ENCODE results near the gene PON3.

DNA sequence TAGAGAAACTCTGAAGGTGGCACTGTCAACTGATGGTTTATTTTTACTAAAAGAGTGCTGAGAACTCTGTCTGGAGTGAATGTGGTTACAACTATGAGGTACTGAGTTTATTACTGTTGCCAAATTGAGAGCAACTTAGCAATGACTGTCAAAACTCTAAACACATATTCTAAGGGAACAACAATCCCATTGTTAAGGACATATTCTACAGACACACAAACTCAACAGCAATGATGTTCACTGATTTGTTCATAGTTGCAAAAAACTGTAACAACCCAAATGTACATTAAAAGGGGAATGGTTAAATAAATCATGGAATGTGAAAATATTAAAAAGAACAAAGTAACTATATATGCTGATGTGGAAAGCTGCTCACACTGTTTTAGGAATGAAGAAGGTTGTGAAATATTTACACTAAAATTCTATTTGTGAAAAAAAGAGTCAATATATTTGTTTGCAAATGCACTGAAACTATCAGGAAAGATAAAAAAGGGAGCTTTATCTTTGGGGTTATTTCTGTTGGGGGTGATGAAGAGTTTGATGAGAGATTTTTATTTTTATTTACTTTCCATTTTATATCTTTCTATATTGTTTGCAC is 25.8 kb upstream of the PON3 start:
- TF ChIP-seq, protein P1, sequence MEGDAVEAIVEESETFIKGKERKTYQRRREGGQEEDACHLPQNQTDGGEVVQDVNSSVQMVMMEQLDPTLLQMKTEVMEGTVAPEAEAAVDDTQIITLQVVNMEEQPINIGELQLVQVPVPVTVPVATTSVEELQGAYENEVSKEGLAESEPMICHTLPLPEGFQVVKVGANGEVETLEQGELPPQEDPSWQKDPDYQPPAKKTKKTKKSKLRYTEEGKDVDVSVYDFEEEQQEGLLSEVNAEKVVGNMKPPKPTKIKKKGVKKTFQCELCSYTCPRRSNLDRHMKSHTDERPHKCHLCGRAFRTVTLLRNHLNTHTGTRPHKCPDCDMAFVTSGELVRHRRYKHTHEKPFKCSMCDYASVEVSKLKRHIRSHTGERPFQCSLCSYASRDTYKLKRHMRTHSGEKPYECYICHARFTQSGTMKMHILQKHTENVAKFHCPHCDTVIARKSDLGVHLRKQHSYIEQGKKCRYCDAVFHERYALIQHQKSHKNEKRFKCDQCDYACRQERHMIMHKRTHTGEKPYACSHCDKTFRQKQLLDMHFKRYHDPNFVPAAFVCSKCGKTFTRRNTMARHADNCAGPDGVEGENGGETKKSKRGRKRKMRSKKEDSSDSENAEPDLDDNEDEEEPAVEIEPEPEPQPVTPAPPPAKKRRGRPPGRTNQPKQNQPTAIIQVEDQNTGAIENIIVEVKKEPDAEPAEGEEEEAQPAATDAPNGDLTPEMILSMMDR (IDR thresholded peaks at IDR 0.05; ENCODE audit: control extremely low read depth in 1 of 3, insufficient read depth in 1 of 3, low read depth in 1 of 3, low read length in 3 of 3): no peak
- TF ChIP-seq NANOG (IDR thresholded peaks at IDR 0.05; ENCODE audit: insufficient read depth, low read depth, low read length, poor library complexity, severe bottlenecking) (no peak), RBBP5 (IDR thresholded peaks at IDR 0.05; ENCODE audit: borderline replicate concordance, low read depth, low read length) (no peak)
